ENCODE measurements around the gene POLR2M.

Gene POLR2M

GRCh38 chr15:57681011-57681410 lies 25.5 kb upstream of the POLR2M start:
- no peak overlapping the region for H3K4me3 ChIP-seq
- no peak overlapping the region for H3K27ac ChIP-seq
- DNase-seq (ENCODE audit: low spot score), result no peak
- no peak for TF ChIP-seq CTCF (IDR thresholded peaks at IDR 0.05)

- no peak overlapping the region for H3K4me3 ChIP-seq
- no peak for DNase-seq (ENCODE audit: low spot score)
- H3K27ac ChIP-seq, result no peak overlapping the region
- TF ChIP-seq CTCF (IDR thresholded peaks at IDR 0.05), result no peak
Observed at GRCh38 chr15:57683481-57683880, 23.0 kb upstream of the POLR2M start.

GRCh38 chr15:57684491-57685151 lies 21.9 kb upstream of the POLR2M start:
- no peak overlapping the region for H3K4me3 ChIP-seq
- no peak overlapping the region for H3K27ac ChIP-seq
- TF ChIP-seq CTCF (IDR thresholded peaks at IDR 0.05), result no peak
- no peak for DNase-seq (ENCODE audit: low spot score)

GRCh38 chr15:57685306-57686095 lies 21.0 kb upstream of the POLR2M start:
- Histone ChIP-seq H3K4me3 (peak overlapping the region; percentile 15), H3K27ac (peak overlapping the region; percentile 62 to 63)
- DNase-seq (ENCODE audit: low spot score), result no peak
- no peak for TF ChIP-seq CTCF (IDR thresholded peaks at IDR 0.05)

GRCh38 chr15:57686657-57687056 lies 19.9 kb upstream of the POLR2M start:
- no peak for DNase-seq (ENCODE audit: low spot score)
- TF ChIP-seq CTCF (IDR thresholded peaks at IDR 0.05), result no peak
- Histone ChIP-seq H3K27ac (peak overlapping the region; percentile 42 to 62), H3K4me3 (peak overlapping the region; percentile 21)

- peak overlapping the region; percentile 56 to 86 for H3K27ac ChIP-seq
- no peak for TF ChIP-seq CTCF (IDR thresholded peaks at IDR 0.05)
- no peak overlapping the region for H3K4me3 ChIP-seq
- DNase-seq (ENCODE audit: low spot score), result no peak
Observed at GRCh38 chr15:57690341-57690966, 16.1 kb upstream of the POLR2M start.
